Endothelial cell of umbilical vein (primary cell): ENCODE measurements around the gene DCLK2. TPM values are rescaled to one million over a fixed set of nuclear protein-coding genes. Genes with fewer than 3 reads are reported as not detected.

Experiments used
- BruUV-seq: library from RNA; stranded (reverse); fragments of 400-500 nt; replicated peaks from 2 replicates; lab custom pipeline; 2021; lab: Mats Ljungman, UMichigan
- CTCF ChIA-PET: fragments of 300-600, 350-600 bp; sonication (Branson Sonifier 250); formaldehyde crosslinking; loops from one replicate; lab custom pipeline; 2021; ENCODE audit warnings: antibody characterized with exemption, inconsistent platforms; lab: Charles Lee
- POLR2A ChIA-PET: fragments of 300-600, 350-600 bp; sonication (Branson Sonifier 250); formaldehyde crosslinking; loops from one replicate; lab custom pipeline; 2021; ENCODE audit warnings: antibody characterized with exemption, inconsistent platforms; lab: Charles Lee
- DNase-seq: peaks from one replicate; pipeline ENCODE4 v3.0.0-alpha.2; 2011; ENCODE audit warnings: low read depth, low spot score
- FAIRE-seq: peaks from 2 replicates; lab custom pipeline; 2011; peaks lifted over from hg19 to GRCh38; lab: Jason Lieb, UNC
- H2AFZ ChIP-seq: 2 replicates; pipeline ENCODE4 v1.6.0; 2012; ENCODE audit warnings: low read depth, low read length, control low read depth, inconsistent platforms
- H3K27ac ChIP-seq: 2 replicates; pipeline ENCODE4 v1.5.1; 2011; ENCODE audit warnings: low read depth, mild to moderate bottlenecking, control low read depth, low read length, moderate library complexity; ENCODE audit not compliant: insufficient read depth
- H3K27me3 ChIP-seq, 2 experiments: 2 replicates each; pipeline versions ENCODE4 v1.6.0 to v1.6.1; 2011; ENCODE audit warnings: low read length in 2 of 2, mixed read lengths in 1 of 2; ENCODE audit not compliant: control insufficient read depth in 2 of 2, insufficient read depth in 2 of 2
- H3K36me3 ChIP-seq, 2 experiments: 2 replicates in 1 of 2; 3 replicates in 1 of 2; pipeline ENCODE4 v1.5.1; 2011; ENCODE audit warnings: low read length in 2 of 2, mild to moderate bottlenecking in 1 of 2, moderate library complexity in 1 of 2; ENCODE audit not compliant: control insufficient read depth in 2 of 2, insufficient read depth in 2 of 2; ENCODE audit errors: extremely low read depth in 1 of 2
- H3K4me1 ChIP-seq: 3 replicates; pipeline ENCODE4 v1.5.1; 2011; ENCODE audit warnings: mild to moderate bottlenecking, low read length; ENCODE audit not compliant: control insufficient read depth, insufficient read depth; ENCODE audit errors: extremely low read depth
- H3K4me2 ChIP-seq: 2 replicates; pipeline ENCODE4 v1.6.1; 2011; ENCODE audit warnings: low read length, control low read depth, mixed read lengths; ENCODE audit not compliant: insufficient read depth
- H3K4me3 ChIP-seq, 3 experiments: fragments of 200-600 bp in 1 of 3; sonication (generic), shearing (Covaris generic) in 1 of 3; replicated peaks in 1 of 3; 2 replicates each; pipeline ENCODE4 v1.5.1; 2011 to 2016; ENCODE audit warnings: control low read depth in 3 of 3, low read length in 3 of 3, mild to moderate bottlenecking in 2 of 3, inconsistent platforms in 1 of 3, low read depth in 1 of 3, moderate library complexity in 1 of 3; ENCODE audit not compliant: insufficient read depth in 1 of 3
- H3K79me2 ChIP-seq: 2 replicates; pipeline ENCODE4 v1.6.0; 2012; ENCODE audit warnings: low read length, inconsistent platforms; ENCODE audit not compliant: control insufficient read depth, insufficient read depth
- H3K9ac ChIP-seq: replicated peaks from 2 replicates; pipeline ENCODE3; 2011; ENCODE audit warnings: low read length, control low read depth; ENCODE audit not compliant: insufficient read depth; ENCODE audit errors: extremely low read depth
- H3K9me1 ChIP-seq: replicated peaks from 3 replicates; pipeline ENCODE4 v1.6.0; 2011; ENCODE audit warnings: mild to moderate bottlenecking, low read length; ENCODE audit not compliant: control insufficient read depth, insufficient read depth; ENCODE audit errors: extremely low read depth
- H3K9me3 ChIP-seq: replicated peaks from 2 replicates; pipeline ENCODE4 v1.5.1; 2012; ENCODE audit warnings: low read length, inconsistent platforms; ENCODE audit not compliant: control insufficient read depth, insufficient read depth
- H4K20me1 ChIP-seq: replicated peaks from 2 replicates; pipeline ENCODE3; 2011; ENCODE audit warnings: mild to moderate bottlenecking, low read length; ENCODE audit not compliant: control insufficient read depth, insufficient read depth; ENCODE audit errors: extremely low read depth
- CTCF ChIP-seq, 2 donors: IDR thresholded peaks; 1 replicate in 1 of 2; 2 replicates in 1 of 2; pipeline ENCODE4 v1.5.1; 2011; ENCODE audit warnings: low read length in 2 of 2, mild to moderate bottlenecking in 2 of 2, moderate library complexity in 2 of 2, control low read depth in 1 of 2, inconsistent platforms in 1 of 2, low read depth in 1 of 2; ENCODE audit not compliant: insufficient read depth in 1 of 2; ENCODE audit errors: extremely low read depth in 1 of 2
- EZH2 ChIP-seq: IDR thresholded peaks from 2 replicates; pipeline ENCODE4 v1.6.1; 2012; ENCODE audit warnings: borderline replicate concordance, low read depth, mild to moderate bottlenecking, moderate library complexity, low read length, inconsistent platforms; ENCODE audit not compliant: severe bottlenecking
- FOS ChIP-seq: IDR thresholded peaks from 2 replicates; pipeline ENCODE4 v1.6.1; 2011; ENCODE audit warnings: mild to moderate bottlenecking, low read length, moderate library complexity, borderline replicate concordance; ENCODE audit not compliant: insufficient read depth
- GATA2 ChIP-seq: IDR thresholded peaks from 2 replicates; pipeline ENCODE4 v1.7.0; 2011; ENCODE audit warnings: low read depth, mild to moderate bottlenecking, moderate library complexity, mixed read lengths, low read length; ENCODE audit not compliant: insufficient read length, insufficient read depth
- JUN ChIP-seq: IDR thresholded peaks from 2 replicates; pipeline ENCODE4 v1.6.1; 2011; ENCODE audit warnings: borderline replicate concordance, low read depth; ENCODE audit not compliant: insufficient read length, insufficient read depth
- POLR2A ChIP-seq: IDR thresholded peaks from 2 replicates; pipeline ENCODE4 v1.6.1; 2012; ENCODE audit warnings: low read depth, mild to moderate bottlenecking, control low read depth, low read length
- dilution Hi-C: fragments of 300-500 bp; cut with MboI; formaldehyde crosslinking; loops from one replicate; pipeline ENCODE4 v1.15.0; 2019; ENCODE audit warnings: low sequenced_read_pairs; ENCODE audit not compliant: extremely low pct_ligation_motif_present
- intact Hi-C: fragments of 100-400 bp; cut with micrococcal nuclease; formaldehyde crosslinking; loops from one replicate; pipeline ENCODE4 v1.10.0; 2022
- polyA plus RNA-seq, 4 experiments: library from polyadenylated mRNA; depleted of rRNA in 3 of 4; stranded (reverse) in 3 of 4; unstranded in 1 of 4; fragments of >200 nt; gene quantifications; 2 replicates each; pipeline versions ENCODE4 v1.2.1 to v1.2.3, GENCODE V29; 2011 to 2012; ENCODE audit warnings: missing spikeins in 1 of 4
- total RNA-seq: library from RNA; stranded (reverse); gene quantifications from 2 replicates; pipeline ENCODE4 v1.2.3, GENCODE V29; 2021

DCLK2 gene
- total and polyA plus RNA-seq, 2 donors (not counting 3 experiments of a cell fraction or from before 2014, with no cell fraction given): 1.7 to 4.7 TPM

- CTCF ChIA-PET: interaction anchor here (0.7 to 1.1 kb wide), 4 partner anchors 8 to 25 kb away, joined by 3 to 4 read pairs (median 4); no protein-coding TSS in a partner anchor
- no TSS peak for BruUV-seq
These were observed 67.1 kb downstream of the DCLK2 start for GRCh38 chr4:150145090-150145945.

More at GRCh38 chr4:150145090-150145945, 67.1 kb downstream of the DCLK2 start:
- FAIRE-seq (no peak), DNase-seq (no peak)
- H3K79me2 ChIP-seq: no peaks in the 10 kb centered on the region
- POLR2A ChIA-PET: no interaction called here
- intact Hi-C loops (no loop called here), dilution Hi-C loops (no loop called here)
- H2AFZ ChIP-seq: no peak overlapping the region
- H3K4me1 ChIP-seq: peaks cover 14% of the 10 kb centered on the region
- H3K27me3 ChIP-seq: no peaks in the 10 kb centered on the region
- H3K4me2 ChIP-seq: no peak overlapping the region
- no peaks in the 10 kb centered on the region for H3K9me3 ChIP-seq
- no peak for TF ChIP-seq JUN
- TF ChIP-seq FOS: no peak
- no peak for TF ChIP-seq EZH2
- no peak for TF ChIP-seq GATA2
- peak in 1 of 2 donors; percentile 4 for TF ChIP-seq CTCF (IDR thresholded peaks at IDR 0.05; ENCODE audit: extremely low read depth in 1 of 2, insufficient read depth in 1 of 2, low read depth in 1 of 2, low read length in 2 of 2)
- TF ChIP-seq POLR2A: no peak
- H3K36me3 ChIP-seq: no peaks in the 10 kb centered on the region
- no peak overlapping the region for H3K9ac ChIP-seq
- no peak overlapping the region for H3K27ac ChIP-seq
- no peaks in the 10 kb centered on the region for H4K20me1 ChIP-seq
- H3K4me3 ChIP-seq: no peak overlapping the region
- H3K9me1 ChIP-seq: no peaks in the 10 kb centered on the region
